GM21381 (cell line): ENCODE results near the gene MAML2.
A peak's percentile ranks its signal among the peaks of the same experiment; 100 is the strongest.

Experiments used
- ATAC-seq: cut with Tn5 transposase; IDR thresholded peaks from one replicate; pipeline ENCODE4 v1.9.1; 2021; ENCODE audit warnings: mild to moderate bottlenecking, moderate library complexity; ENCODE audit not compliant: unreplicated experiment

MAML2 gene

GRCh38 chr11:96342961-96343711 lies at the start of gene MAML2:
TSS of gene MAML2 (minus strand) at chr11:96343195. CDS start at chr11:96341895, 1,300 bp downstream.
- peak; percentile 75 for ATAC-seq

GRCh38 chr11:96391698-96392307 lies 48.8 kb upstream of the MAML2 start:
- ATAC-seq, result no peak

GRCh38 chr11:96390488-96390792 lies 47.4 kb upstream of the MAML2 start:
- peak; percentile 0 for ATAC-seq

GRCh38 chr11:96389720-96390487 lies 46.9 kb upstream of the MAML2 start, which contains the start of the genes CCDC82 and JRKL:
TSS of gene CCDC82 (minus strand) at chr11:96389912. CDS start at chr11:96384747, 5,165 bp downstream.
TSS of gene JRKL (plus strand) at chr11:96390013. CDS start at chr11:96390650, 637 bp downstream.
- peak; percentile 94 for ATAC-seq

GRCh38 chr11:96388891-96389719 lies 46.1 kb upstream of the MAML2 start:
- ATAC-seq, result peak; percentile 51

GRCh38 chr11:96385187-96385586 lies 42.2 kb upstream of the MAML2 start:
- no peak for ATAC-seq

GRCh38 chr11:96384156-96384555 lies 41.2 kb upstream of the MAML2 start:
- no peak for ATAC-seq

- ATAC-seq, result no peak
Observed at GRCh38 chr11:96376796-96377195, 33.8 kb upstream of the MAML2 start.

- ATAC-seq, result no peak
Observed at GRCh38 chr11:96373826-96374225, 30.8 kb upstream of the MAML2 start.

GRCh38 chr11:96367342-96367741 lies 24.3 kb upstream of the MAML2 start:
- ATAC-seq, result no peak

- no peak for ATAC-seq
Observed at GRCh38 chr11:96366024-96366423, 23.0 kb upstream of the MAML2 start.

GRCh38 chr11:96365493-96365892 lies 22.5 kb upstream of the MAML2 start:
- ATAC-seq, result no peak

GRCh38 chr11:96361778-96362177 lies 18.8 kb upstream of the MAML2 start:
- no peak for ATAC-seq

GRCh38 chr11:96358321-96358720 lies 15.3 kb upstream of the MAML2 start:
- ATAC-seq, result no peak

- ATAC-seq, result peak; percentile 51
Observed at GRCh38 chr11:96357794-96358193, 14.8 kb upstream of the MAML2 start.

GRCh38 chr11:96356848-96357247 lies 13.9 kb upstream of the MAML2 start:
- no peak for ATAC-seq

- no peak for ATAC-seq
Observed at GRCh38 chr11:96342014-96342960, 708 bp downstream of the MAML2 start.

GRCh38 chr11:96341211-96342013 lies 1.6 kb downstream of the MAML2 start:
- peak; percentile 32 for ATAC-seq

- no peak for ATAC-seq
Observed at GRCh38 chr11:96340555-96340885, 2.5 kb downstream of the MAML2 start.
